Liver (tissue), 9 donors: ENCODE results near the gene SPATS2L. TPM values are rescaled to one million over a fixed set of nuclear protein-coding genes. Genes with fewer than 3 reads are reported as not detected.
A peak's percentile ranks its signal among the peaks of the same experiment; 100 is the strongest.

ENCODE experiments used
- DNase-seq: peaks from one replicate; pipeline ENCODE4 v3.0.0-alpha.2; 2017; ENCODE audit warnings: low spot score
- H3K27ac ChIP-seq, 2 donors: one replicate each; pipeline ENCODE4 v1.7.0; 2013; ENCODE audit warnings: inconsistent platforms in 2 of 2, low read length in 2 of 2, control low read depth in 1 of 2, low read depth in 1 of 2, mild to moderate bottlenecking in 1 of 2
- H3K27me3 ChIP-seq, 4 donors: one replicate each; pipeline versions ENCODE4 v1.6.1 to v1.7.0; 2013; ENCODE audit warnings: low read length in 3 of 4, inconsistent platforms in 1 of 4, mild to moderate bottlenecking in 1 of 4, moderate library complexity in 1 of 4; ENCODE audit not compliant: control insufficient read depth in 4 of 4, insufficient read depth in 4 of 4
- H3K36me3 ChIP-seq, 4 donors: one replicate each; pipeline versions ENCODE4 v1.6.1 to v1.7.0; 2013; ENCODE audit warnings: low read length in 3 of 4, mild to moderate bottlenecking in 3 of 4, low read depth in 1 of 4, moderate library complexity in 1 of 4; ENCODE audit not compliant: control insufficient read depth in 4 of 4, insufficient read depth in 3 of 4
- H3K4me1 ChIP-seq, 4 donors: one replicate each; pipeline versions ENCODE4 v1.6.1 to v1.7.0; 2013; ENCODE audit warnings: low read length in 3 of 4, mild to moderate bottlenecking in 3 of 4, moderate library complexity in 1 of 4; ENCODE audit not compliant: control insufficient read depth in 4 of 4, insufficient read depth in 4 of 4
- H3K4me3 ChIP-seq, 3 donors: one replicate each; pipeline versions ENCODE4 v1.6.1 to v1.7.0; 2013; ENCODE audit warnings: low read length in 3 of 3, control low read depth in 1 of 3, low read depth in 1 of 3, mild to moderate bottlenecking in 1 of 3
- H3K9ac ChIP-seq, 2 donors: one replicate each; pipeline ENCODE4 v1.7.0; 2013; ENCODE audit warnings: low read length in 2 of 2, mild to moderate bottlenecking in 2 of 2, moderate library complexity in 2 of 2, control low read depth in 1 of 2, low read depth in 1 of 2
- H3K9me3 ChIP-seq, 4 donors: one replicate each; pipeline versions ENCODE4 v1.6.1 to v1.7.0; 2013; ENCODE audit warnings: low read length in 3 of 4; ENCODE audit not compliant: control insufficient read depth in 4 of 4
- EGR1 ChIP-seq, 2 donors: IDR thresholded peaks; 2 replicates each; pipeline ENCODE4 v1.6.1; 2016 to 2018; ENCODE audit warnings: antibody characterized with exemption in 2 of 2, low read depth in 2 of 2
- FOXA1 ChIP-seq: IDR thresholded peaks from 2 replicates; pipeline ENCODE4 v1.6.1; 2016; ENCODE audit warnings: antibody characterized with exemption
- FOXA2 ChIP-seq: IDR thresholded peaks from 2 replicates; pipeline ENCODE4 v1.6.1; 2016; ENCODE audit warnings: antibody characterized with exemption
- GABPA ChIP-seq, 2 donors: IDR thresholded peaks in 1 of 2; conservative IDR thresholded peaks in 1 of 2; 2 replicates each; pipeline ENCODE4 v1.6.1; 2016; ENCODE audit warnings: antibody characterized with exemption in 2 of 2, mild to moderate bottlenecking in 1 of 2, moderate library complexity in 1 of 2
- HNF4A ChIP-seq, 2 donors: conservative IDR thresholded peaks; 2 replicates each; pipeline ENCODE4 v1.6.1; 2016; ENCODE audit warnings: antibody characterized with exemption in 2 of 2, mild to moderate bottlenecking in 2 of 2
- HNF4G ChIP-seq: IDR thresholded peaks from 2 replicates; pipeline ENCODE4 v1.6.1; 2016; ENCODE audit warnings: antibody characterized with exemption
- JUND ChIP-seq, 2 donors: IDR thresholded peaks; 2 replicates each; pipeline ENCODE4 v1.6.1; 2016; ENCODE audit warnings: antibody characterized with exemption in 2 of 2
- NR2F2 ChIP-seq: IDR thresholded peaks from 2 replicates; pipeline ENCODE4 v1.6.1; 2016; ENCODE audit warnings: antibody characterized with exemption
- RAD21 ChIP-seq, 2 donors: IDR thresholded peaks; 2 replicates each; pipeline ENCODE4 v1.6.1; 2016; ENCODE audit warnings: antibody characterized with exemption in 2 of 2, mild to moderate bottlenecking in 2 of 2
- RXRA ChIP-seq, 2 donors: IDR thresholded peaks; 2 replicates each; pipeline ENCODE4 v1.6.1; 2017 to 2018; ENCODE audit warnings: antibody characterized with exemption in 2 of 2, mild to moderate bottlenecking in 1 of 2
- SP1 ChIP-seq: IDR thresholded peaks from 2 replicates; pipeline ENCODE4 v1.6.1; 2018; ENCODE audit warnings: antibody characterized with exemption, mild to moderate bottlenecking
- TAF1 ChIP-seq: conservative IDR thresholded peaks from 2 replicates; pipeline ENCODE4 v1.6.1; 2016; ENCODE audit warnings: antibody characterized with exemption, mild to moderate bottlenecking
- YY1 ChIP-seq: IDR thresholded peaks from 2 replicates; pipeline ENCODE4 v1.6.1; 2016; ENCODE audit warnings: antibody characterized with exemption, mild to moderate bottlenecking
- WGBS: extraction: QIAGEN DNeasy Blood & Tissue Kit; methylation state at CpG from one replicate; pipeline ENCODE4 v1.1.7; 2013; 5-methylcytosine and 5-hydroxymethylcytosine counted together
- polyA plus RNA-seq, 2 donors: library from polyadenylated mRNA; stranded (reverse) in 1 of 2; unstranded in 1 of 2; fragments of 200-250 nt in 1 of 2; fragments of >200 nt in 1 of 2; fragmentation: Nextera tagmentation in 1 of 2; extraction: Ambion mirVana in 1 of 2; gene quantifications; one replicate each; pipeline versions ENCODE4 v1.2.1 to v1.2.3, GENCODE V29; 2013 to 2015
- total RNA-seq, 2 donors: library from RNA; depleted of rRNA; stranded (reverse); fragments of >200 nt; gene quantifications; one replicate each; pipeline ENCODE4 v1.2.3, GENCODE V29; 2014
- TF ChIP-seq, protein P1 (sequence below): IDR thresholded peaks from 2 replicates; pipeline ENCODE4 v1.6.1; 2016; ENCODE audit warnings: antibody characterized with exemption
- TF ChIP-seq, protein P2 (sequence below): fragments of 150-350 bp; IDR thresholded peaks from 2 replicates; pipeline ENCODE4 v1.5.1; 2017; ENCODE audit warnings: improper control_type of control experiment, low read depth, low read length; ENCODE audit not compliant: missing input control
- TF ChIP-seq, protein P3 (sequence below): IDR thresholded peaks from 2 replicates; pipeline ENCODE4 v1.6.1; 2016; ENCODE audit warnings: antibody characterized with exemption
- TF ChIP-seq, protein P4 (sequence below): IDR thresholded peaks from 2 replicates; pipeline ENCODE4 v1.6.1; 2016; ENCODE audit warnings: antibody characterized with exemption, mild to moderate bottlenecking
- TF ChIP-seq, protein P5 (sequence below): IDR thresholded peaks from 2 replicates; pipeline ENCODE4 v1.6.1; 2016; ENCODE audit warnings: antibody characterized with exemption
- donor health status: healthy.
- donor health status: healthy.
- donor health status: healthy.
- donor health status: healthy.
- donor health status: healthy.

The SPATS2L gene
- total and polyA plus RNA-seq, 4 donors = 31.4 to 49.9 (median 42.4) TPM

DNA sequence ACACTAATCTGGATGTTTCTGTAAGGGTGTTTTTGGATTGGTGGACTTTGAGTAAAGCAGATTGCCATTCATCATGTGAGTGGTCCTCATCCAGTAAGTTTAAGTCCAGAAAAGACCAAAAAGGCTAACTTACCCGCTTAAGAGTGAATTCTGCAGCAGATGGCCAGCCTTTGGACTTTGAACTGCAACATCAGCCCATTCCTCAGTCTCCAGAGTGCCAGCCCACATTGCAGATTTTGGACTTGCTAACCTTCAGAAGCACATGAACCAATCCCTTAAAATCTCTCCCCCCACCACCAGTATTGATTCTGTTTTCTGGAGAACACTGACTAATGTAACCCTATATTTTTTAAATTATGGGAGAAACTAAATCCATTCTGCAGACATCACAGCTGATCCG lies 30.0 kb upstream of the SPATS2L start:
- TF ChIP-seq RAD21 (IDR thresholded peaks at IDR 0.05) (no peak), HNF4G (peak; percentile 20), HNF4A (conservative IDR thresholded peaks at IDR 0.05) (peak; percentile 32 to 65)
- Histone ChIP-seq H3K36me3 (no peaks in the 10 kb centered on the region), H3K4me1 (peaks cover 0 to 7% (median 4%) of the 10 kb centered on the region in 4 donors), H3K27ac (no peak overlapping the region), H3K9me3 (no peaks in the 10 kb centered on the region), H3K27me3 (no peaks in the 10 kb centered on the region), H3K9ac (no peak overlapping the region), H3K4me3 (no peak overlapping the region)
- WGBS = 92% methylated on average over 2 of the region's 2 CpGs
- no peak for DNase-seq

DNA sequence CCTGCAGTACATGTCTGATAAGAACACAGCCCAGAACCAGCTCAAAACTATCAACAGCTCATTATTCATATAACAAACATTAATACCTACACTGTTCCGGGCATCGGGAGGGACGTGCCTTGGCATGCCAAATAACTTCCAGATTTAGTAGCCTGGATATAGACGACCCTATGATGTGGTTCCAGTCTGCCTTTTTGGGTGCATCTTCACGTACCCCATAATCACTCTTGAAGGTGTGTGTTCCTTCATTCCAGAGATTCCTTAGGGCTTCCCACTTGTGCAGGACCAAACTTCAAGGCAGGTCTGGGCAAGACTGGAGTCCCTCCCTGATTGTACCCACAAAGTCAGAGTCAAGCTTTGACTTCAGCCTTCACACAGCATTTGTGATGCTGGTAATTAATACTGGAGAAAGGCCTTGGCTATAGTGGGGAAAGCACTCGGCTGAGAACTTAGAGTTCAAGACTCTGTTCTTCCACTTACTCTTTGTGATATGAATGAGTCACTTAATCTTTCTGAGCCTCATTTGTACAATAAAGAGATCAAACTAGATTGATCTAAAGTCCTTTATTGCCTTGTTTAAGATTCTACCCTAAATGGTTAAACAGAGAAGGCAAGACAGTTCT lies 27.7 kb upstream of the SPATS2L start:
- no peak overlapping the region for H3K4me3 ChIP-seq
- no peaks in the 10 kb centered on the region for H3K36me3 ChIP-seq
- H3K27ac ChIP-seq = no peak overlapping the region
- no peaks in the 10 kb centered on the region for H3K9me3 ChIP-seq
- H3K9ac ChIP-seq = no peak overlapping the region
- no peak for DNase-seq
- no peaks in the 10 kb centered on the region for H3K27me3 ChIP-seq
- WGBS = 95% methylated on average over 6 of the region's 6 CpGs
- H3K4me1 ChIP-seq = no peaks in the 10 kb centered on the region
- TF ChIP-seq, protein P1, sequence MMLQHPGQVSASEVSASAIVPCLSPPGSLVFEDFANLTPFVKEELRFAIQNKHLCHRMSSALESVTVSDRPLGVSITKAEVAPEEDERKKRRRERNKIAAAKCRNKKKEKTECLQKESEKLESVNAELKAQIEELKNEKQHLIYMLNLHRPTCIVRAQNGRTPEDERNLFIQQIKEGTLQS = no peak
- no peak for TF ChIP-seq EGR1 (IDR thresholded peaks at IDR 0.05; ENCODE audit: low read depth in 2 of 2)
- TF ChIP-seq, protein P2, sequence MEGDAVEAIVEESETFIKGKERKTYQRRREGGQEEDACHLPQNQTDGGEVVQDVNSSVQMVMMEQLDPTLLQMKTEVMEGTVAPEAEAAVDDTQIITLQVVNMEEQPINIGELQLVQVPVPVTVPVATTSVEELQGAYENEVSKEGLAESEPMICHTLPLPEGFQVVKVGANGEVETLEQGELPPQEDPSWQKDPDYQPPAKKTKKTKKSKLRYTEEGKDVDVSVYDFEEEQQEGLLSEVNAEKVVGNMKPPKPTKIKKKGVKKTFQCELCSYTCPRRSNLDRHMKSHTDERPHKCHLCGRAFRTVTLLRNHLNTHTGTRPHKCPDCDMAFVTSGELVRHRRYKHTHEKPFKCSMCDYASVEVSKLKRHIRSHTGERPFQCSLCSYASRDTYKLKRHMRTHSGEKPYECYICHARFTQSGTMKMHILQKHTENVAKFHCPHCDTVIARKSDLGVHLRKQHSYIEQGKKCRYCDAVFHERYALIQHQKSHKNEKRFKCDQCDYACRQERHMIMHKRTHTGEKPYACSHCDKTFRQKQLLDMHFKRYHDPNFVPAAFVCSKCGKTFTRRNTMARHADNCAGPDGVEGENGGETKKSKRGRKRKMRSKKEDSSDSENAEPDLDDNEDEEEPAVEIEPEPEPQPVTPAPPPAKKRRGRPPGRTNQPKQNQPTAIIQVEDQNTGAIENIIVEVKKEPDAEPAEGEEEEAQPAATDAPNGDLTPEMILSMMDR = no peak
- TF ChIP-seq FOXA2 = no peak
- no peak for TF ChIP-seq FOXA1
- no peak for TF ChIP-seq RXRA (IDR thresholded peaks at IDR 0.05)
- TF ChIP-seq, protein P3, sequence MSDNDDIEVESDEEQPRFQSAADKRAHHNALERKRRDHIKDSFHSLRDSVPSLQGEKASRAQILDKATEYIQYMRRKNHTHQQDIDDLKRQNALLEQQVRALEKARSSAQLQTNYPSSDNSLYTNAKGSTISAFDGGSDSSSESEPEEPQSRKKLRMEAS = no peak
- no peak for TF ChIP-seq TAF1
- TF ChIP-seq, protein P4, sequence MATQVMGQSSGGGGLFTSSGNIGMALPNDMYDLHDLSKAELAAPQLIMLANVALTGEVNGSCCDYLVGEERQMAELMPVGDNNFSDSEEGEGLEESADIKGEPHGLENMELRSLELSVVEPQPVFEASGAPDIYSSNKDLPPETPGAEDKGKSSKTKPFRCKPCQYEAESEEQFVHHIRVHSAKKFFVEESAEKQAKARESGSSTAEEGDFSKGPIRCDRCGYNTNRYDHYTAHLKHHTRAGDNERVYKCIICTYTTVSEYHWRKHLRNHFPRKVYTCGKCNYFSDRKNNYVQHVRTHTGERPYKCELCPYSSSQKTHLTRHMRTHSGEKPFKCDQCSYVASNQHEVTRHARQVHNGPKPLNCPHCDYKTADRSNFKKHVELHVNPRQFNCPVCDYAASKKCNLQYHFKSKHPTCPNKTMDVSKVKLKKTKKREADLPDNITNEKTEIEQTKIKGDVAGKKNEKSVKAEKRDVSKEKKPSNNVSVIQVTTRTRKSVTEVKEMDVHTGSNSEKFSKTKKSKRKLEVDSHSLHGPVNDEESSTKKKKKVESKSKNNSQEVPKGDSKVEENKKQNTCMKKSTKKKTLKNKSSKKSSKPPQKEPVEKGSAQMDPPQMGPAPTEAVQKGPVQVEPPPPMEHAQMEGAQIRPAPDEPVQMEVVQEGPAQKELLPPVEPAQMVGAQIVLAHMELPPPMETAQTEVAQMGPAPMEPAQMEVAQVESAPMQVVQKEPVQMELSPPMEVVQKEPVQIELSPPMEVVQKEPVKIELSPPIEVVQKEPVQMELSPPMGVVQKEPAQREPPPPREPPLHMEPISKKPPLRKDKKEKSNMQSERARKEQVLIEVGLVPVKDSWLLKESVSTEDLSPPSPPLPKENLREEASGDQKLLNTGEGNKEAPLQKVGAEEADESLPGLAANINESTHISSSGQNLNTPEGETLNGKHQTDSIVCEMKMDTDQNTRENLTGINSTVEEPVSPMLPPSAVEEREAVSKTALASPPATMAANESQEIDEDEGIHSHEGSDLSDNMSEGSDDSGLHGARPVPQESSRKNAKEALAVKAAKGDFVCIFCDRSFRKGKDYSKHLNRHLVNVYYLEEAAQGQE = no peak
- TF ChIP-seq NR2F2 = no peak
- no peak for TF ChIP-seq SP1
- TF ChIP-seq JUND (IDR thresholded peaks at IDR 0.05) = no peak
- no peak for TF ChIP-seq RAD21 (IDR thresholded peaks at IDR 0.05)
- TF ChIP-seq, protein P5, sequence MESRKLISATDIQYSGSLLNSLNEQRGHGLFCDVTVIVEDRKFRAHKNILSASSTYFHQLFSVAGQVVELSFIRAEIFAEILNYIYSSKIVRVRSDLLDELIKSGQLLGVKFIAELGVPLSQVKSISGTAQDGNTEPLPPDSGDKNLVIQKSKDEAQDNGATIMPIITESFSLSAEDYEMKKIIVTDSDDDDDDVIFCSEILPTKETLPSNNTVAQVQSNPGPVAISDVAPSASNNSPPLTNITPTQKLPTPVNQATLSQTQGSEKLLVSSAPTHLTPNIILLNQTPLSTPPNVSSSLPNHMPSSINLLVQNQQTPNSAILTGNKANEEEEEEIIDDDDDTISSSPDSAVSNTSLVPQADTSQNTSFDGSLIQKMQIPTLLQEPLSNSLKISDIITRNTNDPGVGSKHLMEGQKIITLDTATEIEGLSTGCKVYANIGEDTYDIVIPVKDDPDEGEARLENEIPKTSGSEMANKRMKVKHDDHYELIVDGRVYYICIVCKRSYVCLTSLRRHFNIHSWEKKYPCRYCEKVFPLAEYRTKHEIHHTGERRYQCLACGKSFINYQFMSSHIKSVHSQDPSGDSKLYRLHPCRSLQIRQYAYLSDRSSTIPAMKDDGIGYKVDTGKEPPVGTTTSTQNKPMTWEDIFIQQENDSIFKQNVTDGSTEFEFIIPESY = no peak
- TF ChIP-seq HNF4A (conservative IDR thresholded peaks at IDR 0.05) = no peak
- no peak for TF ChIP-seq HNF4G
- TF ChIP-seq YY1 = no peak
- TF ChIP-seq GABPA (IDR thresholded peaks at IDR 0.05 in 1 of 2, conservative IDR thresholded peaks at IDR 0.05 in 1 of 2) = no peak
